ENCODE measurements around the gene PTGR3.

GRCh38 chr18:75211953-75212750 lies 3.2 kb upstream of the PTGR3 start:
- TF ChIP-seq CTCF (conservative IDR thresholded peaks at IDR 0.05; ENCODE audit: low read depth, low read length), result no peak
- no peak for TF ChIP-seq EZH2 (IDR thresholded peaks at IDR 0.05; ENCODE audit: low read length, unreplicated experiment)
